Stimulated activated CD8-positive, alpha-beta memory T cell treated with anti-CD3 and anti-CD28 coated beads, Interleukin-15, amount 100 ng/mL, for 4 hours (primary cell): ENCODE data around the gene WDR7.

Source experiments
- DNase-seq, 2 donors: peaks; one replicate each; pipeline ENCODE4 v3.0.0-alpha.2; 2020; ENCODE audit warnings: low read depth in 2 of 2

WDR7 gene

GRCh38 chr18:57077786-57078552 lies 426.8 kb downstream of the WDR7 start:
- DNase-seq = peak in 1 of 2 donors; percentile 3

GRCh38 chr18:57078614-57079013 lies 427.5 kb downstream of the WDR7 start:
- no peak for DNase-seq

- DNase-seq = no peak
These were observed 429.3 kb downstream of the WDR7 start for GRCh38 chr18:57080479-57080878.

GRCh38 chr18:57081899-57082298 lies 430.7 kb downstream of the WDR7 start:
- no peak for DNase-seq

GRCh38 chr18:57083485-57083884 lies 432.3 kb downstream of the WDR7 start:
- no peak for DNase-seq

GRCh38 chr18:57084331-57085271 lies 433.4 kb downstream of the WDR7 start:
- no peak for DNase-seq

GRCh38 chr18:57085371-57085770 lies 434.2 kb downstream of the WDR7 start:
- DNase-seq = no peak

- DNase-seq = no peak
These were observed 435.0 kb downstream of the WDR7 start for GRCh38 chr18:57086163-57086562.
